Bronchial epithelial cell (primary cell): Measurements from ENCODE around the gene AARS2. TPM values are rescaled to one million over a fixed set of nuclear protein-coding genes. Genes with fewer than 3 reads are reported as not detected.

Experiments
- DNase-seq: peaks from one replicate; pipeline ENCODE4 v3.0.0-alpha.2; 2010; ENCODE audit warnings: low read depth
- FAIRE-seq: peaks from 2 replicates; lab custom pipeline; 2011; peaks lifted over from hg19 to GRCh38; lab: Jason Lieb, UNC
- H3K27me3 ChIP-seq: 2 replicates; pipeline ENCODE4 v1.5.1; 2011; ENCODE audit warnings: low read length; ENCODE audit not compliant: control insufficient read depth, insufficient read depth
- H3K36me3 ChIP-seq: 2 replicates; pipeline ENCODE4 v1.5.1; 2011; ENCODE audit warnings: low read length; ENCODE audit not compliant: control insufficient read depth, insufficient read depth
- H3K4me3 ChIP-seq: 2 replicates; pipeline ENCODE4 v1.5.1; 2011; ENCODE audit warnings: mild to moderate bottlenecking, low read depth, low read length, control low read depth
- CTCF ChIP-seq: IDR thresholded peaks from 2 replicates; pipeline ENCODE4 v1.5.1; 2011; ENCODE audit warnings: mild to moderate bottlenecking, moderate library complexity, low read length, control low read depth, inconsistent platforms; ENCODE audit not compliant: insufficient read depth, severe bottlenecking
- total RNA-seq: library from RNA; depleted of rRNA; stranded (reverse); fragments of >200 nt; gene quantifications from 2 replicates; pipeline ENCODE4 v1.2.1, GENCODE V29; 2014

AARS2 gene
- total RNA-seq, 1 donor from 2014 or later = 9.5 TPM

GRCh38 chr6:44286747-44287146 lies 26.4 kb downstream of the AARS2 start:
- Histone ChIP-seq H3K36me3 (no peaks in the 10 kb centered on the region), H3K27me3 (peaks cover 1% of the 10 kb centered on the region), H3K4me3 (no peak overlapping the region)
- FAIRE-seq = no peak
- no peak for TF ChIP-seq CTCF
- DNase-seq = no peak

GRCh38 chr6:44286285-44286565 lies 26.9 kb downstream of the AARS2 start:
- H3K27me3 ChIP-seq = peaks cover 1% of the 10 kb centered on the region
- FAIRE-seq (no peak), DNase-seq (no peak)
- no peak for TF ChIP-seq CTCF
- H3K4me3 ChIP-seq = no peak overlapping the region
- H3K36me3 ChIP-seq = no peaks in the 10 kb centered on the region

GRCh38 chr6:44285552-44286284 lies 27.4 kb downstream of the AARS2 start:
- TF ChIP-seq CTCF = no peak
- FAIRE-seq (no peak), DNase-seq (no peak)
- Histone ChIP-seq H3K36me3 (no peaks in the 10 kb centered on the region), H3K27me3 (peaks cover 1% of the 10 kb centered on the region), H3K4me3 (no peak overlapping the region)

GRCh38 chr6:44284867-44285266 lies 28.3 kb downstream of the AARS2 start:
- H3K36me3 ChIP-seq = no peaks in the 10 kb centered on the region
- no peak overlapping the region for H3K4me3 ChIP-seq
- FAIRE-seq (no peak), DNase-seq (no peak)
- peaks cover 1% of the 10 kb centered on the region for H3K27me3 ChIP-seq
- no peak for TF ChIP-seq CTCF

- DNase-seq (no peak), FAIRE-seq (no peak)
- H3K36me3 ChIP-seq = no peaks in the 10 kb centered on the region
- peaks cover 1% of the 10 kb centered on the region for H3K27me3 ChIP-seq
- no peak for TF ChIP-seq CTCF
- no peak overlapping the region for H3K4me3 ChIP-seq
These were observed 29.0 kb downstream of the AARS2 start for GRCh38 chr6:44284121-44284520.
